NCI-H748 (cell line): ENCODE measurements around the gene AKAP9.
A peak's percentile ranks its signal among the peaks of the same experiment; 100 is the strongest.
"Not testable (repeated sequence)": the region's sequence is repeated elsewhere in the genome, so short reads cannot be mapped to it uniquely, and the experiment has no call there.

ENCODE experiments used
- DNase-seq: peaks from one replicate; lab custom pipeline; 2025; ENCODE audit not compliant: unreplicated experiment; lab: John Stamatoyannopoulos, UW

The AKAP9 gene

DNA sequence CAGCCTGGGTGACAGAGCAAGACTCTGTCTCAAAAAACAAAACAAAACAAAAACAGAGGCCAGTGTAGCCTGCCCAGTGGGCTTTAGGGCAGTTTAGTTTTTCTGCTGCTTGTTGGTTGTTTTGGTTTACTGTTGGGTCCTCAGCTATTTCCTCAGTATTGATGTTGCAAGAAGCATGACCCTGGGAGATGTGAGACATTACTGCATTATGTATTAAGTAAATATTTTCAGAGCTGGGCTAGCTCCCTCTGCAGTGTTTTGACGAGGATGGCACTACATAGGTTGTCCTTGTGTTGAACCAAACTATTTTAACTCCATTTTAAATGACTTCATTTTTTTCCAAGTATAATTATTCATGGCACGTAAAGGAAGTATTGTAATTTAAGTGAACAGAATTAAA lies 4.8 kb downstream of the AKAP9 start:
- peak; percentile 9 for DNase-seq

DNA sequence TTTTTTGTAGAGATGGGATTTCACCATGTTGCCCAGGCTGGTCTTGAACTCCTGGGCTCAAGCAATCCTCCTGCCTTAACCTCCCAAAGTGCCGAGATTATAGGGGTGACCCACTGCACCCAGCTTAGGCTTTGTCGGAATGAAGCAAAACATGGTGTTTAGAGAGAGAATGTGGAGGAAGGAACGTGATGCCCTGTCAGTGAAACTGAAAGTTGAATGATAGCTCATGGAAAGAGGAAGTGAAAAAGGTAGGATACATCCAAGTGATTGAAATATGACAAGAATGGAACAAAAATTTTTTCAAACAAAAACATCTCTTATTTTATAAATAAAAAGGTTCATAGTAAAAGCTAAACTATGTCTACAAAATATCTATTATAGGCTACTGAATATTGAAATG lies 5.9 kb downstream of the AKAP9 start:
- DNase-seq: no peak

DNA sequence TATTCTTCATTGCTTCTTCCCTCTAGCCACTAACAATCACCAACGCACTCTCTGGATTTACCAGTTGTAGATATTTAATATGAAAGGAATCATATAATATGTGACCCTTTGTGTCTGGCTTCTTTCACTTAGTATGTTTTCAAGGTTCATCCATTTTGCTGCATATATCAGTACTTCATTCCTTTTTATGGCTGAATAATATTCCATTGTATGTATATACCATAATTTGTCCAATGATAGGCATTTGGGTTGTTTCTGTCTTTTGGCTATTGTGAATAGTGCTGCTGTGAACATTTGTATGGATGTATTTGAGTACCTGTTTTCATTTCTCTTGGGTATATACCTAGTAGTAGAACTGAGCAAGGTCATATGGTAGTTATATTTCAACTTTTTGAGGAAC lies 7.3 kb downstream of the AKAP9 start:
- DNase-seq: no peak

DNA sequence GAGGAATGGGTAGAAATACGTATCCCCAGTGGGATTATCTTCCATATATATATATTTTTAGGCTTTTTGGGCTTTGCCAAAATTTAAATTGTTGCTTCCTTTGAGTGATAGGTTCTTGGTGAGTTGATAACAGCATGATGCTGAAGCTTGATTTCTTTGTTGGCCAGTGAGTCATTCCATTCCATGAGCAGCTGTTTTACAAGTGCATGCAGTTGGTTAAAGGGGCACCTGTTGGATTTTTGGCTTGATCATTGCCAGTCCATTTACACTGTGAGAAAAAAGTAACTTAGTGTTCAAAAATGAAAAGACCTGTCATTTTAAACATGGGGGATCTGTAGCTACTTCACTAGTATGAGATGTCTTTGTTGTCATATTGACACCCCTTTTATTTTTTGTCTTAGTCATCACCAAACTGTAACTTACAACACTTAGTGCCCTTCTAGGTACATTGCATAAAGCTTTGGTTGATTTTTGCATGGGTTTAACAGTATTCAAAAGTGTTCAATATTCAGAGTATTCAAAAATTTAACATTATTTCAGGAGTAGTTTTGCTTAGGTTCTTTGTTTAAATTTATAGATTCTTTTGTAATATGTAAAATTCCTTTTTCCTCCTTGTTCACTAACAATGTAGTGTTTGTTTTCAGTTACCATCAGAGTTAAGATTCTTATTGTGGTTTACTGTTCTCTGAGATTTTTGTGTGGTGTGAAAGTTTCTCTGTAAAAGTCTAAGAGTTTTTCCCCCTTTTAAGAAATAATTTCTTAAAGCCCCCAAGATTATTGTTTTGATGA lies 8.8 kb downstream of the AKAP9 start:
- no peak for DNase-seq

DNA sequence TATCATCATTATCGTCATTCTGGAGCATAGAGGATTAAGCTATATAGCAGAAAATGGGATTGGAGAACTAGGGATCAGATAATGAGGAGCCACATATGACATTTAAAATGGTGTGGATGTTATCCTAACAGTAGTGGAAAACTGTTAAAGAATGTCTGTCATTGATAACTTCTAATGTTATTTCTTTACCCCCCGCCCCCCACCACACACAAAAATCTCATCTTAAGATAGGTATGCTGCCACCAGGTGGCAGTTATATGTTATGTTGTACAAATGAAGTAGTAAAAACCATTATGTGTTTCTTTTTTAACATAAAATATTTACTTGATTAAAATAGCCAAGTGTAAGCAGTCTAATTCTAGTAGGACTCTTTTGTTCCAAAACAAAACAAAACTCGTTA lies 13.0 kb downstream of the AKAP9 start:
- DNase-seq: peak; percentile 3

DNA sequence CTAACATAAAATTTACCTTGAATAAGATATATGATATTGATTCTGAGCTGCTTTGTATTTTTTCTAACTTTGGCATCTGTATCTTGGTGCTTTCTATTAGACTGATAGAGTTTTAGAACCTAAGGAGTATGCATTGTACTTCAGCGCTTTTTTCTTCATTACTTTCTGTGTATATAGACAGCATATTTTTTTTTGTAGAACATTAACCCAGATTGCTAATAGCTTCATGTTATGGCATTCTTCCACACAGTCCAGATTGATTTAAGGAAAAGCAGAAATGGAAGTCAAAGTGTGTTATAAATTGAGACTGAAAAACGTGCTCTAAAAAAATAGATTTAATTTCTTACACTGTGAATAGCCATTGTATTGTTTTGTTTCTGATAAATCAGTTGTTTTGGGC lies 15.8 kb downstream of the AKAP9 start:
- not testable (repeated sequence) for DNase-seq

DNA sequence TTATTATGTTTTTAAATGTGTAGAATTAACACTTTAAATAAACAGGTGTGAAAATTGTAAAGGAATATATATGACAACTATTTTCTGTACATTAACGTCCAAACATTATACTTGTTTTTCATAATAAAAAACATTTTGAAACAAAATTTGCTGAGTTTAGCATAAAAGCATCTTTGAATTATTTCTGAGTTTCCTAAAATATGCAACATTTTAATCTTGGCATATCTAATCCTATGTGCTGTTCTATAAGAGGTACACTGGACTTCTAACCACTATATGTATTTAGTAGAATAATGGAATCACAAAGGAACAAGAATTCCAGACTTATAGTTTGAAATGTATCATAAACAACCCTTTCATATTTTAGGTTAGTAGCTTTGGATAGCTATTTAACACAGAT lies 16.6 kb downstream of the AKAP9 start:
- DNase-seq: no peak

DNA sequence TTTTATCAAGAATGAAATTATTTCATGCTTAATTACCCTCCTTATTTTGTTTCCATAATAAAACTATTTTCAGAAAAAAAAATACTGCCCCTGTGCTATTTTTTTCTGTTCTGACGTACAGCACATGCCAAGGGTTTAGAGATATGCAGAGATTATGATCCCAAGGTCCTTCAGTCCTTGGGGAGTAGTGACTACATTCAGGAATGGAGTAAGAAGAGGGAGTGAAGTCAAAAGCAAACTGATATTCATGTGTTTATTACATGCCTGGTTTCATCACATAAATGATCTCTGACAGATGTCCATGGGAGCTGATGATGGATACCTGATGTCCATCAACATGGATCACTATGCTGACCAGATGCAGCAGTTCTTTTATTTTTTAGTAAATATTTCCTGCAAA lies 17.2 kb downstream of the AKAP9 start:
- DNase-seq: no peak

DNA sequence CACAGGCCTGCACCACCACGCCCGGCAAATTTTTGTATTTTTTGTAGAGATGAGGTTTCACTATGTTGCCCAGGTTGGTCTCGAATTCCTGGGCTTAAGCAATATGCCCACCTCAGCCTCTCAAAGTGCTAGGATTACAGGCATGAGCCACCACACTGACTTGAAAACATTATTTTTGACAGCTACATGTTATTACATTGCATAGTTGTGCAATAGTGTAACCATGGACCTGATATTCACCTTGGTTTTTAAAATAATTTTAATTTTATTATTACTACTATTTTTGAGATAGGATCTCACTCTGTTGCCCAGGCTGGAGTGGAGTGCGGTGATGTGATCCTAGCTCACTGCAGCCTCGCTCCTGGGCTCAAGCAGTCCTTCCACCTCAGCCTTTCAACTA lies 18.4 kb downstream of the AKAP9 start:
- DNase-seq: no peak

DNA sequence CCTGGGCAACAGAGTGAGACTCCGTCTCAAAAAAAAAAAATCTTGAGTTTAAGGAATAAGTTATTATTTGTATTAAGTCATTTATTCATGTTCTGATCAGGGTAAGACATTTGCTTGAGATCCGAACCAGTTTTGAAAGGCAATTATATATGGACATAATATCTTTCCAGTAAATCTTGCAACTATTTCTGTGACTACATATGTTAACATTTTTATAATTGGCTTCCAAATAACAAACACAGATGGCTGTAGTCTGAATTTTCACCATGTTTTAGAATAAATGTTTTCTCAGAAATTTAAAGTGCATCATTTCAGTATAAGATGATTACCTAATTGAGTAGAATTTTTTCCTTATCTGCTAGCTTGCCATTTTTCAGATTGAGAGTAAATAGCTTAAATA lies 21.2 kb downstream of the AKAP9 start:
- DNase-seq: no peak

DNA sequence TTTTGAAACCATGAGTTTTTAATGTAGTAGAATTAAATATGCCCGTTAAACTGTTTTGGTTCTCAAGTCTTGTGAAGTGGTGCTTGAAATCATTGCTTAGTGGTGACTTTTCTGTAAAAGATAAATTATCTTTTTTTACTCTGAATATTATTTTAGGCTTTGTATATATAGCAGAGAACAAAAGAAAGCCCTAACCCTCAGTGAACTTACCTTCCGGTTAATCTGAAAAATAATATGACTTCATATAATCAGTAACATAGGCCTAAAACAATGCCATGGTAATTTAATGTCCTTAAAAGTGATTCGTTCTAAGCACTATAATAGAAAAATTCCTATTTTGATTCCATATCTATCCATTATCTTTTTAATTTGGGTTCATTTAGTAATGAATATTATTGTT lies 21.8 kb downstream of the AKAP9 start:
- DNase-seq: no peak

DNA sequence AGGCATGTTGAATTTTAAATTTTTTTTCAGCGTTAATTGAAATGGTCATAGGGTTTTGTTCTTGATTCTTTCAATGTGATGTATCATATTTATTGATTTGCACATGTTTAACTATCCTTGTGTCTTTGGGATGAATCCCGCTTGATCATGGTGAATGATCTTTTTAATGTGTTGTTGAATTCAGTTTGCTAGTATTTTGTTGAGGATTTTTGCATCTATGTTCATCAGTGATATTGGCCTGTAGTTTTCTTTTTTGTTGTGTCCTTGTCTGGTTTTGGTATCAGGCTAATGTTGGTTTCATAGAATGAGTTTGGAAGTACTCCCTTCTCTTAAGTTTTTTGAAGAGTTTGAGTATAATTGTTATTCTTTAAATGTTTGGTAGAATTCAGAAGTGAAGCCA lies 26.9 kb downstream of the AKAP9 start:
- DNase-seq: not testable (repeated sequence)

DNA sequence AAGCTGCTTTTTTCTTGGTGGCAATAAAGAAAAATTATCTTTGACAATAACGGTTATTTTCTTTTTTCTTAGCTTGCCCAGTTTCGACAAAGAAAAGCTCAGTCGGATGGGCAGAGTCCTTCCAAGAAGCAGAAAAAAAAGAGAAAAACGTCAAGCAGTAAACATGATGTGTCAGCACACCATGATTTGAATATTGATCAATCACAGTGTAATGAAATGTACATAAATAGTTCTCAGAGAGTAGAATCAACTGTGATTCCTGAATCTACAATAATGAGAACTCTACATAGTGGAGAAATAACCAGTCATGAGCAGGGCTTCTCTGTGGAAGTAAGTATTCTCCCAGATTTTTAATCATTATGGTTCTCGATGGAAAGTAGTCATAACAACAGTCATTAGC lies 33.0 kb downstream of the AKAP9 start:
- no peak for DNase-seq

DNA sequence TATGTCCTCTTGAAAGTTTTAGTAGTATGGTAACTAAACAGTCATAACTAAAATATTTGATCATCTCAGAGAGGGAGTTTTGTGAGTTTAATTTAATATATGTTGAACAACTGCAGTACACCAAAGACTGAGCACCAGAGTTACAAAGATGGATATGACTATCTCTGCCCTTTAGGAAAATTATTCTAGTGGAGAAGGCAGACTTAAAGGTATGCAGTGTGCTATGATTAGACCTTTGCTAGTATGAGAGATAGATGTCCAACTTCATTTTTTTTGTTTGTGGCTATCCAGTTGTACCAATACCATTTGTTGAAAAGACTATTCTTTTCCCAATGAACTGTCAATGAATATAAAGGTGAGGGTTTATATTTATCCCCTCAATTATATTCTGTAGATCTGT lies 33.4 kb downstream of the AKAP9 start:
- DNase-seq: no peak

DNA sequence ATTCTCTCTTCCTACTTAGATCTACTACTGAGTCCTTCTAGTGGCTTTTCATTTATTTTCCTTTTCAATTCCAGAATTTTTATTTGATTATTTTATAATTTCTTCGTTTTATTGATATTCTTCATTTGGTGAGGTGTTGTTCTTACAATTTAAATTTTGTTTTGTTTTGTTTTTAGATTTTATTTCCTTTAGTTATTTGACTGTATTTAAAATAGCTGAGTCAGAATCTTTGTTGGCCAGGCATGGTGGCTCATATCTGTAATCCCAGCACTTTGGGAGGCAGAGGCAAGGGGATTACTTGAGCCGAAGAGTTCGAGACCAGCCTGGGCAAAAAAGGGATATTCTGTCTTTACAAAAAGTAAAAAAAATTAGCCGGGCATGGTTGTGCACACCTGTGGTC lies 36.1 kb downstream of the AKAP9 start:
- DNase-seq: no peak

DNA sequence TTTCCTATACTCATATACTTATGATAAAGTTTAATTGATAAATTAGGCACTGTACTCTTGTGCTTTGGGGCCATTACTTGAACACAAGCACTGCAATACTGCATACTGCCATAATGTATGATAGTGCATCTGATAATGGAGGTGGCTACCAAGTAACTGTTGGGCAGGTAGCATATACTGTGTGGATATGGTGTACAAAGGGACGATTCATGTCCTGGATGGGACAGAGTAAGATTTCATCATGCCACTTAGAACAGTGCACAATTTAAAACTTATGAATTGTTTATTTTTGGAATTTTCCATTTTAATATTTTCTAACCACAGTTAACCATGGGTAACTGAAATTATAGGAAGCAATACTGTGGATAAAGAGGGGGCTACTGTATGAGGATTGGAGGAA lies 38.9 kb downstream of the AKAP9 start:
- no peak for DNase-seq

DNA sequence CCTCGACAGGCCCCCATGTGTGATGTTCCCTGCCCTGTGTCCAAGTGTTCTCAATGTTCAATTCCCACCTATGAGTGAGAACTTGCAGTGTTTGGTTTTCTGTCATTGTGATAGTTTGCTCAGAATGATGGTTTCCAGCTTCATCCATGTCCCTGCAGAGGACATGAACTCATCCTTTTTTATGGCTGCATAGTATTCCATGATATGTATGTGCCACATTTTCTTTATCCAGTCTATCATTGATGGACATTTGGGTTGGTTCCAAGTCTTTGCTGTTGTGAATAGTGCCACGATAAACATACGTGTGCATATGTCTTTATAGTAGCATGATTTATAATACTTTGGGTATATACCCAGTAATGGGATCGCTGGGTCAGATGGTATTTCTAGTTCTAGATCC lies 41.7 kb downstream of the AKAP9 start:
- not testable (repeated sequence) for DNase-seq

DNA sequence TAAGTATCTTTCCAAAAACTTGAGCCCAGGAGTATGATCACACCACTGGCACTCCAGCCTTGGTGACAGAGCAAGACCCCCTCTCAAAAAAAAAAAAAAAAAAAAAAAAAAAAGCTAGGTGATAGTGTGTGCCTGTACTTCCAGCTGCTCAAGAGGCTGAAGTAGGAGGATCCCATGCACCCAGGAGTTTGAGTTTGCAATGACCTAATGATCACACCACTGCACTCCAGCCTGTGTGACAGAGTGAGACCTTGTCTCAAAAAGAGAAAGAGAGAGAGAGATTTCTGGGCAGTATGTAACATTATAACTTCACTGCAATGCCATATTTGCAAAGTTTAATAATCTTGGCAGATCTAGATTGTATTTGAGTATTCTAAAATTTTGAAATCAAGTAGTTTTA lies 47.6 kb downstream of the AKAP9 start:
- no peak for DNase-seq

DNA sequence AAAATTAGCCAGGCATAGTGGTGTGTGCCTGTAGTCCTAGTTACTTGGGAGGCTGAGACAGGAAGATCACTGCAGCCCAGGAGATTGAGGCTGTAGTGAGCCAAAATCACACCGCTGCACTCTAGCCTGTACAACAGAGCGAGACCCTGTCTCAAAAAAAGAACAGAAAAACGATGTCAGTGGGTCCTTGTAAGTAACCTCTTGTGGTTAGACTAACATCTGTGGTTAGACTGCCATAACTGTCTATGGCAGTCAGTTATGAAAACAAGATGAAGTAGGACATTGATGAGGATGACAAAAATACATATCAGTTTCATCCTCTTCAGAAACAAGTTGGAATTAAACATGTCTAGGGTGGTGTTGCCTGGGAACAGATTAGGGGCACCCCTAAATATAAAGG lies 53.3 kb downstream of the AKAP9 start:
- no peak for DNase-seq

DNA sequence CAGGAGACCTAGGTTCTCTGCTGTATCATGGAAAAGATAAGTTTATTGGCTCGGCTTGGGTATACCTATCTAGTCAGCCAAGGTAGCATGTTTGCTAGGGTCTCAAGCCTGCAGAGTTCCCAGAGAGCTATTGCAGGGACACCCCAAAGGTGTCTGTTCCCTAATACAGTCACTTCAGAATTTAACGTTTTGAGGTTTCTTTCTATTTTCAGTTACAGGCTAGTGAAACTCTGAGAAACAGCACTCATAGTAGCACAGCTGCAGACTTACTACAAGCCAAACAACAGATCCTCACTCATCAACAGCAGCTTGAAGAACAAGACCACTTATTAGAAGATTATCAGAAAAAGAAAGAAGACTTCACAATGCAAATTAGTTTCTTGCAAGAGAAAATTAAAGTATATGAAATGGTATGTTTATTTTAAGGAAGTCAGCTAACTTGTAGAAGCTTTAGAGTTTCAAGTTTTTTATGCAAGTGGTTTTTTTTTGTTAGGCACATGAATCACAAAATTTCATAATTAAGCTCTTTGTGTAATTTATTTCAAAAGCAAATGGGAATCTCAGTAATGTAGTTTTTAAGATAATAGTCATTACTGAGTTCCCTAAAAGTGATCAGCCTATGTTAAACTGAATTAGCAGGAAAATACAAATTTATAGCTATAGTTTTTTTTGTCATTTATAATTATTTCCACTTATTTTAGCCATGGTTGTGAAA lies 54.9 kb downstream of the AKAP9 start:
- DNase-seq: no peak

DNA sequence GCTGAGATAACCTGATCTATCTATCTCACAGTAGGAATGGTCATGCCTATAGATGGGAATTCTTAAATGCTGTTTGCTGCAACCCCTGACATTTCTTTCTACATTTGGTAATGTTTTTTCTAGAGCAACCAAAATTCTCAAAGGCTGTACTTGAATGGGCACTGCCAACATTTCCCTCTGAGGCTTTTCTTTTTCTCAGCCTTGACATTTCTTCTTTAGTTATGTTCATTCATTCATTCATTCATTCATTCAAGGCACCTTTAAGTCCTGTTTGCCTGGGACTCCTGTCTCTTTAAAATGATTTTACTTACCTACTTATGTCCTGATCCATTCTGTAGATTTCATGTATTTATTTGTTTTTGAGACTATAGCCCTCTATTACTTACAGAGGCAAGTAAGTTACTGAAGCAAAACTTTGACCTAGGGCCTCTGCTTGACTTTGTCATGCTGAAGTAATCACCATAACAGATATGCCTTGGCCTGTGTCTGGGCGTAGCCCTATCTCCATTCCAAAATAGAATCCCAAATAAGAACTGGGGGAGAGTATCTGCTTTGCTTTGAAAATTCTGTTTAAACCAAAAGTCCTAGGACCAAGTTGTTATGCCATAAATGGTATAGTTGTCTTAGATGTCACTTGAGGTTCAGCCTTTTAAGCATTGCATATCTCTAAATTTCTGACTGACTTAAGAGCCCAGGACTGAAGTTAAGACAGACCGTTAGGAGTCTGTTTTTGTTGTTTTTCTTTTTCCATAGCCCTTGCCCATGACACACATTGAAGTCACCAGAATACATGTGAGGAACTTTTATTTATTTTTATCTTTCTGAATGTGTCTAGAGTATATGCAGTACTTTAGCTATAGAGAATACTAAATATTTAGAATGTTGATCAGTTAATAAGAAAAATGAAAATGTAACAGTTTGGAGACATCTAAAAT lies 59.2 kb downstream of the AKAP9 start:
- no peak for DNase-seq

DNA sequence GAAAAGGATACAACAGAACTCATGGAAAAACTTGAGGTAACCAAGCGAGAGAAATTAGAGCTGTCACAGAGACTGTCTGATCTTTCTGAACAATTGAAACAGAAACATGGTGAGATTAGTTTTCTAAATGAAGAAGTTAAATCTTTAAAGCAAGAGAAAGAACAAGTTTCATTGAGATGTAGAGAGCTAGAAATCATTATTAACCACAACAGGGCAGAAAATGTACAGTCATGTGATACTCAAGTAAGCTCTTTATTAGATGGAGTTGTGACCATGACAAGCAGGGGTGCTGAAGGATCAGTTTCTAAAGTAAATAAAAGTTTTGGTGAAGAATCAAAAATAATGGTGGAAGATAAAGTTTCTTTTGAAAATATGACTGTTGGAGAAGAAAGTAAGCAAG lies 62.1 kb downstream of the AKAP9 start:
- DNase-seq: no peak
